B cell (primary cell): Measurements from ENCODE around the gene GPI. TPM values are rescaled to one million over a fixed set of nuclear protein-coding genes. Genes with fewer than 3 reads are reported as not detected.

ENCODE experiments used
- ATAC-seq: fragments of 200-7000 bp; cut with Tn5 transposase; one replicate; pipeline ENCODE4 v1.10.0; 2021; ENCODE audit warnings: low read depth, mild to moderate bottlenecking, moderate number of reproducible peaks, moderate library complexity
- CTCF ChIA-PET: fragments of 350-600 bp; sonication (Branson Sonifier 250); formaldehyde crosslinking; loops from one replicate; lab custom pipeline; 2021; ENCODE audit warnings: antibody characterized with exemption, inconsistent platforms; lab: Charles Lee
- POLR2A ChIA-PET: fragments of 350-600 bp; sonication (Branson Sonifier 250); formaldehyde crosslinking; loops from one replicate; lab custom pipeline; 2021; ENCODE audit warnings: antibody characterized with exemption; lab: Charles Lee
- DNase-seq: peaks from one replicate; pipeline ENCODE4 v3.0.0; 2013
- H2AFZ ChIP-seq: 2 replicates; pipeline ENCODE4 v1.6.1; 2012; ENCODE audit warnings: mild to moderate bottlenecking, low read depth, low read length; ENCODE audit not compliant: insufficient read depth, poor library complexity, severe bottlenecking
- H3K27ac ChIP-seq, 2 donors: 1 replicate in 1 of 2; 2 replicates in 1 of 2; pipeline ENCODE4 v1.5.1; 2012 to 2013; ENCODE audit warnings: low read length in 2 of 2, mild to moderate bottlenecking in 2 of 2, moderate library complexity in 1 of 2
- H3K27me3 ChIP-seq, 4 experiments: fragments of 200-600 bp in 1 of 4; sonication (generic) in 1 of 4; replicated peaks in 1 of 4; 1 replicate in 2 of 4; 2 replicates in 2 of 4; pipeline versions ENCODE4 v1.6.1 to v1.7.0; 2013 to 2016; ENCODE audit warnings: low read length in 3 of 4, mild to moderate bottlenecking in 2 of 4, mixed read lengths in 1 of 4, moderate library complexity in 1 of 4; ENCODE audit not compliant: insufficient read depth in 4 of 4, control insufficient read depth in 3 of 4; ENCODE audit errors: control extremely low read depth in 1 of 4
- H3K36me3 ChIP-seq, 2 experiments: replicated peaks in 1 of 2; 1 replicate in 1 of 2; 2 replicates in 1 of 2; pipeline versions ENCODE4 v1.6.1 to v1.7.1; 2013; ENCODE audit warnings: low read length in 1 of 2; ENCODE audit not compliant: insufficient read depth in 2 of 2, control insufficient read depth in 1 of 2; ENCODE audit errors: control extremely low read depth in 1 of 2, extremely low read depth in 1 of 2
- H3K4me1 ChIP-seq, 2 donors: fragments of 200-600 bp in 1 of 2; sonication (generic) in 1 of 2; 1 replicate in 1 of 2; 2 replicates in 1 of 2; pipeline versions ENCODE4 v1.5.1 to v1.6.1; 2013 to 2017; ENCODE audit warnings: low read length in 2 of 2; ENCODE audit not compliant: control insufficient read depth in 2 of 2, insufficient read depth in 2 of 2
- H3K4me2 ChIP-seq: replicated peaks from 2 replicates; pipeline ENCODE3; 2012; ENCODE audit warnings: mild to moderate bottlenecking, low read depth, low read length; ENCODE audit not compliant: poor library complexity, severe bottlenecking
- H3K4me3 ChIP-seq, 5 experiments: fragments of 200-600 bp in 1 of 5; sonication (generic) in 1 of 5; 1 replicate in 3 of 5; 2 replicates in 2 of 5; pipeline versions ENCODE4 v1.5.1 to v1.7.0; 2011 to 2016; ENCODE audit warnings: low read length in 4 of 5, mild to moderate bottlenecking in 4 of 5, low read depth in 2 of 5, control low read depth in 1 of 5, moderate library complexity in 1 of 5; ENCODE audit not compliant: insufficient read depth in 1 of 5; ENCODE audit errors: control extremely low read depth in 1 of 5, extremely low read depth in 1 of 5
- H3K79me2 ChIP-seq: fragments of 200-600 bp; sonication (generic); one replicate; pipeline ENCODE4 v1.6.0; 2016; ENCODE audit warnings: low read length; ENCODE audit not compliant: control insufficient read depth, insufficient read depth
- H3K9ac ChIP-seq: fragments of 200-600 bp; sonication (generic); 2 replicates; pipeline ENCODE4 v1.6.1; 2017; ENCODE audit warnings: mild to moderate bottlenecking, low read length, moderate library complexity
- H3K9me3 ChIP-seq, 3 donors: one replicate each; pipeline versions ENCODE4 v1.6.1 to v1.7.1; 2013; ENCODE audit warnings: low read length in 2 of 3; ENCODE audit not compliant: control insufficient read depth in 2 of 3, insufficient read depth in 1 of 3; ENCODE audit errors: control extremely low read depth in 1 of 3
- H4K20me1 ChIP-seq: 2 replicates; pipeline ENCODE4 v1.6.0; 2012; ENCODE audit warnings: mild to moderate bottlenecking, low read length; ENCODE audit not compliant: insufficient read depth, control insufficient read depth, poor library complexity, severe bottlenecking
- H3K27ac Mint-ChIP-seq: one replicate; pipeline ENCODE4 v1.8.0; 2021; ENCODE audit warnings: mixed read lengths
- H3K27me3 Mint-ChIP-seq: one replicate; pipeline ENCODE4 v1.8.0; 2021; ENCODE audit warnings: mixed read lengths
- H3K4me1 Mint-ChIP-seq: one replicate; pipeline ENCODE4 v1.8.0; 2021; ENCODE audit warnings: mixed read lengths
- H3K4me3 Mint-ChIP-seq: one replicate; pipeline ENCODE4 v1.8.0; 2021; ENCODE audit warnings: mixed read lengths
- H3K9me3 Mint-ChIP-seq: one replicate; pipeline ENCODE4 v1.8.0; 2022; ENCODE audit warnings: mixed read lengths; ENCODE audit not compliant: insufficient read depth
- EZH2 ChIP-seq: IDR thresholded peaks from 2 replicates; pipeline ENCODE4 v1.6.1; 2012; ENCODE audit warnings: borderline replicate concordance, low read depth, mild to moderate bottlenecking, moderate library complexity, low read length; ENCODE audit not compliant: insufficient read depth, poor library complexity, severe bottlenecking
- WGBS: methylation state at CpG from one replicate; pipeline ENCODE4 v1.1.5; 2013; ENCODE audit warnings: missing lambda C conversion rate; ENCODE audit not compliant: insufficient coverage; 5-methylcytosine and 5-hydroxymethylcytosine counted together
- intact Hi-C: fragments of 100-400 bp; cut with micrococcal nuclease; formaldehyde crosslinking; loops from one replicate; pipeline ENCODE4 v1.10.0; 2022
- polyA plus RNA-seq: library from polyadenylated mRNA; depleted of rRNA; stranded (reverse); fragments of >200 nt; gene quantifications from 2 replicates; pipeline ENCODE4 v1.2.3, GENCODE V29; 2012
- total RNA-seq, 2 donors: library from RNA; stranded (reverse); fragments of 120-200 nt in 1 of 2; gene quantifications; 1 replicate in 1 of 2; 2 replicates in 1 of 2; pipeline versions ENCODE4 v1.2.3 to v1.2.4, GENCODE V29; 2013 to 2022
- TF ChIP-seq, protein P1 (sequence below): fragments of 200-600 bp; IDR thresholded peaks from one replicate; pipeline ENCODE4 v1.8.0; 2022; ENCODE audit warnings: antibody characterized with exemption, mild to moderate bottlenecking

GPI gene
- total and polyA plus RNA-seq, 2 donors (not counting 1 experiment from before 2014, with no cell fraction given) = 74.5 to 102 TPM

DNA sequence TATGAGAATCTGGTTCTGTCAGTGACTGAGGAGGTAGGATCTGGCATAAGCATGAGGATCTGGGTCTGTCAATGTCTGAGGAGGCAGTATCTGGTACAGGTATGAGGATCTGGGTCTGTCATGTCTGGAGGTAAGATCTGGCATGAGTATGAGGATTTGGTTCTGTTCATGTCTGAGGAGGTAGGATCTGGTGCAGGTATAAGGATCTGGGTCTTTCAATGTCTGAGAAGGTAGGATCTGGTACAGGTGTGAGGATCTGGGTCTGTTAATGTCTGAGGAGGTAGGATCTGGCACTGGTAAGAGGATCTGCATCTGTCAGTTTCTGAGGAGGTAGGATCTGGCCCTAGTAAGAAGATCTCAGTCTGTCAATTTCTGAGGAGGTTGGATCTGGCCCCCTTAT is 26.8 kb downstream of the GPI start:
- CTCF ChIA-PET = no interaction called here
- intact Hi-C loops = no loop called here

DNA sequence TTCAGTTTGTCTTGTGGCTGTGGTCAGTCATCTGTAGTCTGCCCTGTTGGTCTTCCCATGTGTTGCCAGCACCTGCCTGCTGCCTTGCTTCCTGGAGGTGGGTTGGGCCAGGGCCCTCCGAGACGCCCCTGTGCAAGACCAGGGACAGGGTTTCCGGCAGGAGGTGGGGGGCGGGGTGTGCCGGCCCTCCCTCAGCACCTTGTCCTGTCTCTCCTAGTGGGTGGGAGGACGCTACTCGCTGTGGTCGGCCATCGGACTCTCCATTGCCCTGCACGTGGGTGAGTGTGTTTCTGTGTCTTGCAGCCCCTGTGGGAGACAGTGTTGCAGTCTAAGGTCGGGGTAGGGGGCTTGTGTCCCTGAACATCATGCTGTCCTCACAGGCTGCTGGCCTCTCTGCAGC is 28.0 kb downstream of the GPI start:
- Mint-ChIP-seq H3K4me1 (no peaks in the 10 kb centered on the region), H3K9me3 (no peaks in the 10 kb centered on the region), H3K27ac (no peak overlapping the region), H3K27me3 (no peaks in the 10 kb centered on the region), H3K4me3 (no peak overlapping the region)
- H2AFZ ChIP-seq = no peak overlapping the region
- WGBS = 95% methylated on average over 11 of the region's 11 CpGs
- H3K4me2 ChIP-seq = no peak overlapping the region
- no peaks in the 10 kb centered on the region for H4K20me1 ChIP-seq
- H3K4me1 ChIP-seq = no peaks in the 10 kb centered on the region
- peaks cover 10% of the 10 kb centered on the region for H3K79me2 ChIP-seq
- H3K27ac ChIP-seq = no peak overlapping the region
- H3K9me3 ChIP-seq = peaks cover 0 to under 1% (median 0%) of the 10 kb centered on the region in 3 donors
- H3K36me3 ChIP-seq = peaks cover 9 to 56% of the 10 kb centered on the region in 2 experiments
- TF ChIP-seq EZH2 = no peak
- TF ChIP-seq, protein P1, sequence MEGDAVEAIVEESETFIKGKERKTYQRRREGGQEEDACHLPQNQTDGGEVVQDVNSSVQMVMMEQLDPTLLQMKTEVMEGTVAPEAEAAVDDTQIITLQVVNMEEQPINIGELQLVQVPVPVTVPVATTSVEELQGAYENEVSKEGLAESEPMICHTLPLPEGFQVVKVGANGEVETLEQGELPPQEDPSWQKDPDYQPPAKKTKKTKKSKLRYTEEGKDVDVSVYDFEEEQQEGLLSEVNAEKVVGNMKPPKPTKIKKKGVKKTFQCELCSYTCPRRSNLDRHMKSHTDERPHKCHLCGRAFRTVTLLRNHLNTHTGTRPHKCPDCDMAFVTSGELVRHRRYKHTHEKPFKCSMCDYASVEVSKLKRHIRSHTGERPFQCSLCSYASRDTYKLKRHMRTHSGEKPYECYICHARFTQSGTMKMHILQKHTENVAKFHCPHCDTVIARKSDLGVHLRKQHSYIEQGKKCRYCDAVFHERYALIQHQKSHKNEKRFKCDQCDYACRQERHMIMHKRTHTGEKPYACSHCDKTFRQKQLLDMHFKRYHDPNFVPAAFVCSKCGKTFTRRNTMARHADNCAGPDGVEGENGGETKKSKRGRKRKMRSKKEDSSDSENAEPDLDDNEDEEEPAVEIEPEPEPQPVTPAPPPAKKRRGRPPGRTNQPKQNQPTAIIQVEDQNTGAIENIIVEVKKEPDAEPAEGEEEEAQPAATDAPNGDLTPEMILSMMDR = no peak
- POLR2A ChIA-PET = no interaction called here
- no peak overlapping the region for H3K9ac ChIP-seq
- H3K27me3 ChIP-seq = no peaks in the 10 kb centered on the region
- ATAC-seq (no peak), DNase-seq (no peak)
- CTCF ChIA-PET = no interaction called here
- intact Hi-C loops = no loop called here
- no peak overlapping the region for H3K4me3 ChIP-seq

More for the DNA sequence above, 26.8 kb downstream of the GPI start:
- Mint-ChIP-seq H3K4me3 (no peak overlapping the region), H3K9me3 (no peaks in the 10 kb centered on the region), H3K27me3 (no peaks in the 10 kb centered on the region), H3K27ac (no peak overlapping the region), H3K4me1 (no peaks in the 10 kb centered on the region)
- Histone ChIP-seq H3K27ac (no peak overlapping the region), H3K79me2 (peaks cover 10% of the 10 kb centered on the region), H3K9ac (no peak overlapping the region), H3K9me3 (peaks cover 0 to 2% (median 0%) of the 10 kb centered on the region in 3 donors), H3K4me3 (no peak overlapping the region), H4K20me1 (no peaks in the 10 kb centered on the region), H2AFZ (no peak overlapping the region), H3K4me2 (no peak overlapping the region), H3K4me1 (no peaks in the 10 kb centered on the region), H3K27me3 (no peaks in the 10 kb centered on the region), H3K36me3 (peaks cover 5 to 53% of the 10 kb centered on the region in 2 experiments)
- ATAC-seq (no peak), DNase-seq (no peak)
- POLR2A ChIA-PET = no interaction called here
- TF ChIP-seq, protein P1 = no peak
- TF ChIP-seq EZH2 = no peak
